ENCODE results near the gene CDCP1. TPM values are rescaled to one million over a fixed set of nuclear protein-coding genes. Genes with fewer than 3 reads are reported as not detected.
A peak's percentile ranks its signal among the peaks of the same experiment; 100 is the strongest.

The CDCP1 gene
- total RNA-seq, 4 donors from 2014 or later: 1.8 to 14.2 (median 4.0) TPM

- DNase-seq: no peak
- Histone ChIP-seq H3K27ac (peak overlapping the region; percentile 9 to 48), H3K36me3 (no peaks in the 10 kb centered on the region), H3K9me3 (no peaks in the 10 kb centered on the region), H3K4me1 (no peaks in the 10 kb centered on the region), H3K4me3 (no peak overlapping the region), H3K27me3 (no peaks in the 10 kb centered on the region)
- no peak for TF ChIP-seq CTCF (IDR thresholded peaks at IDR 0.05)
- TF ChIP-seq POLR2A (IDR thresholded peaks at IDR 0.05): no peak
- intact Hi-C loops (cut with DNase I; ENCODE audit: low total_unique reads): no loop called here
These were observed 20.2 kb upstream of the CDCP1 start for GRCh38 chr3:45166321-45166879.

- H3K27me3 ChIP-seq: no peaks in the 10 kb centered on the region
- intact Hi-C loops (cut with DNase I; ENCODE audit: low total_unique reads): no loop called here
- H3K4me3 ChIP-seq: no peak overlapping the region
- no peaks in the 10 kb centered on the region for H3K36me3 ChIP-seq
- DNase-seq: no peak
- no peak for TF ChIP-seq POLR2A (IDR thresholded peaks at IDR 0.05)
- no peak for TF ChIP-seq CTCF (IDR thresholded peaks at IDR 0.05)
- H3K27ac ChIP-seq: peak overlapping the region; percentile 9 to 48
- no peaks in the 10 kb centered on the region for H3K9me3 ChIP-seq
- no peaks in the 10 kb centered on the region for H3K4me1 ChIP-seq
These were observed 19.5 kb upstream of the CDCP1 start for GRCh38 chr3:45165497-45166283.

- Histone ChIP-seq H3K4me3 (no peak overlapping the region), H3K27ac (no peak overlapping the region), H3K27me3 (no peaks in the 10 kb centered on the region), H3K36me3 (no peaks in the 10 kb centered on the region), H3K4me1 (no peaks in the 10 kb centered on the region), H3K9me3 (no peaks in the 10 kb centered on the region)
- TF ChIP-seq POLR2A (IDR thresholded peaks at IDR 0.05) (no peak), CTCF (IDR thresholded peaks at IDR 0.05) (no peak)
- no peak for DNase-seq
- intact Hi-C loops (cut with DNase I; ENCODE audit: low total_unique reads): no loop called here
These were observed 17.9 kb upstream of the CDCP1 start for GRCh38 chr3:45164056-45164455.

- DNase-seq: no peak
- intact Hi-C loops (cut with DNase I; ENCODE audit: low total_unique reads): no loop called here
- Histone ChIP-seq H3K27me3 (no peaks in the 10 kb centered on the region), H3K36me3 (no peaks in the 10 kb centered on the region), H3K4me3 (no peak overlapping the region), H3K4me1 (no peaks in the 10 kb centered on the region), H3K27ac (no peak overlapping the region), H3K9me3 (no peaks in the 10 kb centered on the region)
- TF ChIP-seq POLR2A (IDR thresholded peaks at IDR 0.05) (no peak), CTCF (IDR thresholded peaks at IDR 0.05) (no peak)
These were observed 17.3 kb upstream of the CDCP1 start for GRCh38 chr3:45163481-45163880.

GRCh38 chr3:45154641-45155147 lies 8.5 kb upstream of the CDCP1 start:
- intact Hi-C loops (cut with DNase I; ENCODE audit: low total_unique reads): no loop called here
- no peak for TF ChIP-seq POLR2A (IDR thresholded peaks at IDR 0.05)
- TF ChIP-seq CTCF (IDR thresholded peaks at IDR 0.05): no peak
- no peak for DNase-seq

More at GRCh38 chr3:45154641-45155147, 8.5 kb upstream of the CDCP1 start:
- H3K9me3 ChIP-seq: no peaks in the 10 kb centered on the region
- no peaks in the 10 kb centered on the region for H3K27me3 ChIP-seq
- no peaks in the 10 kb centered on the region for H3K4me1 ChIP-seq
- H3K27ac ChIP-seq: no peak overlapping the region
- no peak overlapping the region for H3K4me3 ChIP-seq
- no peaks in the 10 kb centered on the region for H3K36me3 ChIP-seq
